OCI-LY1 (cell line): ENCODE results near the gene CD6.

ENCODE experiments used
- H2AFZ ChIP-seq: fragments of 200-600 bp; sonication (generic), shearing (Covaris generic); 2 replicates; pipeline ENCODE4 v1.6.0; 2014; ENCODE audit warnings: antibody characterized with exemption, mild to moderate bottlenecking, low read length
- H3F3A ChIP-seq: fragments of 200-600 bp; sonication (generic), shearing (Covaris generic); 2 replicates; pipeline ENCODE4 v1.6.0; 2014; ENCODE audit warnings: mild to moderate bottlenecking, antibody characterized with exemption, low read length, moderate library complexity; ENCODE audit not compliant: insufficient read depth
- H3K27ac ChIP-seq: fragments of 200-600 bp; sonication (generic); 2 replicates; pipeline ENCODE4 v1.5.1; 2014; ENCODE audit warnings: low read length, mixed run types, mild to moderate bottlenecking, low read depth; ENCODE audit not compliant: poor library complexity, severe bottlenecking
- H3K27me3 ChIP-seq: fragments of 200-600 bp; sonication (generic); 2 replicates; pipeline ENCODE4 v1.6.0; 2014; ENCODE audit warnings: antibody characterized with exemption, mild to moderate bottlenecking, low read length, moderate library complexity; ENCODE audit not compliant: insufficient read depth
- H3K36me3 ChIP-seq: fragments of 200-600 bp; sonication (generic); 2 replicates; pipeline ENCODE4 v1.6.1; 2014; ENCODE audit warnings: mild to moderate bottlenecking, antibody characterized with exemption, low read length, moderate library complexity, mixed read lengths; ENCODE audit not compliant: insufficient read depth
- H3K4me1 ChIP-seq: fragments of 200-600 bp; sonication (generic); 2 replicates; pipeline ENCODE4 v1.5.1; 2014; ENCODE audit warnings: mild to moderate bottlenecking, low read length, moderate library complexity; ENCODE audit not compliant: insufficient read depth, severe bottlenecking
- H3K4me2 ChIP-seq: fragments of 200-600 bp; sonication (generic), shearing (Covaris generic); 2 replicates; pipeline ENCODE4 v1.6.1; 2014; ENCODE audit warnings: low read length
- H3K4me3 ChIP-seq: fragments of 200-600 bp; sonication (generic); 2 replicates; pipeline ENCODE4 v1.5.1; 2014; ENCODE audit warnings: low read length, low read depth, mild to moderate bottlenecking, mixed read lengths; ENCODE audit not compliant: poor library complexity, severe bottlenecking
- H3K79me2 ChIP-seq: fragments of 200-600 bp; shearing (Covaris generic); 2 replicates; pipeline ENCODE4 v1.6.1; 2016; ENCODE audit warnings: mixed run types, low read length, mixed read lengths; ENCODE audit not compliant: insufficient read depth
- H3K9ac ChIP-seq: fragments of 200-600 bp; sonication (generic), shearing (Covaris generic); 2 replicates; pipeline ENCODE4 v1.6.1; 2014; ENCODE audit warnings: mild to moderate bottlenecking, low read length, mixed read lengths
- H3K9me2 ChIP-seq: fragments of 200-600 bp; sonication (generic), shearing (Covaris generic); 2 replicates; pipeline ENCODE4 v1.6.1; 2014; ENCODE audit warnings: low read depth, mild to moderate bottlenecking, low read length, mixed read lengths
- H3K9me3 ChIP-seq: fragments of 200-600 bp; shearing (Covaris generic); 2 replicates; pipeline ENCODE4 v1.6.1; 2014; ENCODE audit warnings: low read length, mixed read lengths
- H4K20me1 ChIP-seq: fragments of 200-600 bp; sonication (generic), shearing (Covaris generic); 2 replicates; pipeline ENCODE4 v1.6.0; 2016; ENCODE audit warnings: mild to moderate bottlenecking, low read length; ENCODE audit not compliant: insufficient read depth
- CTCF ChIP-seq: fragments of 200-600 bp; sonication (generic), shearing (Covaris generic); IDR thresholded peaks from 2 replicates; pipeline ENCODE4 v1.5.1; 2017; ENCODE audit warnings: mild to moderate bottlenecking, antibody characterized with exemption, low read length, moderate library complexity, mixed read lengths
- EZH2 ChIP-seq: fragments of 200-600 bp; sonication (generic), shearing (Covaris generic); IDR thresholded peaks from 2 replicates; pipeline ENCODE4 v1.8.0; 2017; ENCODE audit warnings: borderline replicate concordance, mixed run types, mild to moderate bottlenecking, antibody characterized with exemption, low read length, moderate library complexity, mixed read lengths

Gene CD6

GRCh38 chr11:61012737-61013215, 41.3 kb downstream of the CD6 start:
- Histone ChIP-seq H3K4me2 (no peak overlapping the region), H3K9me3 (no peaks in the 10 kb centered on the region), H3K36me3 (no peaks in the 10 kb centered on the region), H3K4me3 (no peak overlapping the region), H3F3A (no peaks in the 10 kb centered on the region), H3K4me1 (peaks cover 12% of the 10 kb centered on the region), H3K79me2 (no peaks in the 10 kb centered on the region), H3K9ac (no peak overlapping the region), H4K20me1 (no peaks in the 10 kb centered on the region), H3K9me2 (no peaks in the 10 kb centered on the region), H2AFZ (no peak overlapping the region), H3K27me3 (peaks cover 8% of the 10 kb centered on the region), H3K27ac (no peak overlapping the region)
- no peak for TF ChIP-seq CTCF
- no peak for TF ChIP-seq EZH2

- 0 out of 2 replicates have a peak, but pooled peaks cover 5% of the 10 kb centered on the region for H3K27me3 ChIP-seq
- no peaks in the 10 kb centered on the region for H3K36me3 ChIP-seq
- H2AFZ ChIP-seq, result no peak overlapping the region
- TF ChIP-seq CTCF, result no peak
- no peak for TF ChIP-seq EZH2
- no peak overlapping the region for H3K27ac ChIP-seq
- H3K4me3 ChIP-seq, result no peak overlapping the region
- peaks cover 19% of the 10 kb centered on the region for H3K4me1 ChIP-seq
- no peak overlapping the region for H3K4me2 ChIP-seq
- H3K9ac ChIP-seq, result no peak overlapping the region
- no peaks in the 10 kb centered on the region for H3F3A ChIP-seq
- H3K9me3 ChIP-seq, result no peaks in the 10 kb centered on the region
- H4K20me1 ChIP-seq, result no peaks in the 10 kb centered on the region
- no peaks in the 10 kb centered on the region for H3K79me2 ChIP-seq
- H3K9me2 ChIP-seq, result no peaks in the 10 kb centered on the region
Observed at GRCh38 chr11:61018059-61018458, 46.6 kb downstream of the CD6 start.

- H3K27me3 ChIP-seq, result no peaks in the 10 kb centered on the region
- H4K20me1 ChIP-seq, result no peaks in the 10 kb centered on the region
- no peak overlapping the region for H3K4me2 ChIP-seq
- no peaks in the 10 kb centered on the region for H3K36me3 ChIP-seq
- H3F3A ChIP-seq, result no peaks in the 10 kb centered on the region
- no peak overlapping the region for H3K9ac ChIP-seq
- no peak overlapping the region for H2AFZ ChIP-seq
- H3K4me1 ChIP-seq, result peaks cover 31% of the 10 kb centered on the region
- no peaks in the 10 kb centered on the region for H3K9me2 ChIP-seq
- no peak overlapping the region for H3K4me3 ChIP-seq
- H3K79me2 ChIP-seq, result no peaks in the 10 kb centered on the region
- no peaks in the 10 kb centered on the region for H3K9me3 ChIP-seq
- TF ChIP-seq CTCF, result no peak
- TF ChIP-seq EZH2, result no peak
- no peak overlapping the region for H3K27ac ChIP-seq
Observed at GRCh38 chr11:61019037-61019831, 47.8 kb downstream of the CD6 start.
